IMR-90 (cell line): ENCODE results near the gene SIN3B. TPM values are rescaled to one million over a fixed set of nuclear protein-coding genes. Genes with fewer than 3 reads are reported as not detected.

Experiments
- ATAC-seq: fragments of 200-7000 bp; cut with Tn5 transposase; 2 replicates; pipeline ENCODE4 v1.9.1; 2020; ENCODE audit warnings: low read depth, mild to moderate bottlenecking, moderate library complexity
- BruUV-seq: library from RNA; stranded (reverse); fragments of 400-500 nt; replicated peaks from 2 replicates; lab custom pipeline; 2021; lab: Mats Ljungman, UMichigan
- CTCF ChIA-PET: fragments of 300-600 bp; formaldehyde crosslinking; extraction: SDS; loops from one replicate; lab custom pipeline; 2021; ENCODE audit warnings: antibody characterized with exemption; lab: Yijun Ruan, JAX
- POLR2A ChIA-PET: fragments of 300-600 bp; sonication (Branson Sonifier 250); formaldehyde crosslinking; loops from one replicate; lab custom pipeline; 2022; ENCODE audit warnings: antibody characterized with exemption; ENCODE audit not compliant: unreplicated experiment; lab: Charles Lee
- DNase-seq: peaks from one replicate; pipeline ENCODE4 v3.0.0; 2013
- H2AFZ ChIP-seq: replicated peaks from 2 replicates; pipeline ENCODE3; 2013; ENCODE audit warnings: low read length, mild to moderate bottlenecking; ENCODE audit not compliant: poor library complexity
- H2AK5ac ChIP-seq: 2 replicates; pipeline ENCODE4 v1.6.1; 2013; ENCODE audit warnings: low read depth, low read length, inconsistent platforms
- H2AK9ac ChIP-seq: replicated peaks from 2 replicates; pipeline ENCODE3; 2013; ENCODE audit warnings: mild to moderate bottlenecking, low read depth, low read length, moderate library complexity; ENCODE audit not compliant: poor library complexity
- H2BK120ac ChIP-seq: 2 replicates; pipeline ENCODE4 v1.6.1; 2013; ENCODE audit warnings: low read depth, low read length, inconsistent platforms
- H2BK15ac ChIP-seq: 3 replicates; pipeline ENCODE4 v1.6.1; 2013; ENCODE audit warnings: low read depth, low read length, inconsistent platforms
- H2BK20ac ChIP-seq: 2 replicates; pipeline ENCODE4 v1.6.1; 2013; ENCODE audit warnings: low read depth, mild to moderate bottlenecking, inconsistent platforms, low read length, moderate library complexity
- H2BK5ac ChIP-seq: 2 replicates; pipeline ENCODE4 v1.6.1; 2013; ENCODE audit warnings: mild to moderate bottlenecking, low read depth, low read length, inconsistent platforms; ENCODE audit not compliant: poor library complexity, severe bottlenecking
- H3K14ac ChIP-seq: replicated peaks from 2 replicates; pipeline ENCODE4 v1.6.1; 2013; ENCODE audit warnings: low read depth, low read length, inconsistent platforms
- H3K18ac ChIP-seq: 2 replicates; pipeline ENCODE4 v1.6.1; 2013; ENCODE audit warnings: low read depth, low read length, control low read depth
- H3K23ac ChIP-seq: 2 replicates; pipeline ENCODE4 v1.6.1; 2013; ENCODE audit warnings: low read depth, low read length, inconsistent platforms
- H3K27ac ChIP-seq: 2 replicates; pipeline ENCODE4 v1.5.1; 2013; ENCODE audit warnings: mild to moderate bottlenecking, control low read depth, low read length; ENCODE audit not compliant: insufficient read depth
- H3K27me3 ChIP-seq: 2 replicates; pipeline ENCODE4 v1.6.1; 2013; ENCODE audit warnings: low read length; ENCODE audit not compliant: control insufficient read depth, insufficient read depth
- H3K36me3 ChIP-seq: 2 replicates; pipeline ENCODE4 v1.6.1; 2013; ENCODE audit warnings: low read length, mixed read lengths; ENCODE audit not compliant: control insufficient read depth, insufficient read depth
- H3K4ac ChIP-seq: 2 replicates; pipeline ENCODE4 v1.6.1; 2013; ENCODE audit warnings: low read depth, low read length, inconsistent platforms
- H3K4me1 ChIP-seq: 2 replicates; pipeline ENCODE4 v1.6.1; 2013; ENCODE audit warnings: low read length, mixed read lengths; ENCODE audit not compliant: control insufficient read depth, insufficient read depth
- H3K4me2 ChIP-seq: 2 replicates; pipeline ENCODE4 v1.6.1; 2013; ENCODE audit warnings: low read depth, mild to moderate bottlenecking, control low read depth, low read length, moderate library complexity
- H3K4me3 ChIP-seq: 2 replicates; pipeline ENCODE4 v1.5.1; 2013; ENCODE audit warnings: low read depth, mild to moderate bottlenecking, control low read depth, low read length, moderate library complexity; ENCODE audit not compliant: insufficient read depth
- H3K56ac ChIP-seq: 2 replicates; pipeline ENCODE4 v1.6.1; 2013; ENCODE audit warnings: low read length, inconsistent platforms; ENCODE audit not compliant: insufficient read depth; ENCODE audit errors: extremely low read depth
- H3K79me1 ChIP-seq, 2 experiments: 2 replicates each; pipeline ENCODE4 v1.6.1; 2013; ENCODE audit warnings: low read length in 2 of 2, inconsistent platforms in 1 of 2, low read depth in 1 of 2
- H3K9ac ChIP-seq: 2 replicates; pipeline ENCODE4 v1.6.1; 2013; ENCODE audit warnings: low read depth, low read length, control low read depth
- H3K9me1 ChIP-seq: 2 replicates; pipeline ENCODE4 v1.6.1; 2013; ENCODE audit warnings: low read length, inconsistent platforms; ENCODE audit not compliant: insufficient read depth
- H3K9me3 ChIP-seq: 2 replicates; pipeline ENCODE4 v1.6.1; 2013; ENCODE audit warnings: low read length; ENCODE audit not compliant: control insufficient read depth, insufficient read depth
- H4K20me1 ChIP-seq: 2 replicates; pipeline ENCODE4 v1.6.1; 2013; ENCODE audit warnings: low read length, inconsistent platforms; ENCODE audit not compliant: insufficient read depth
- H4K5ac ChIP-seq: 2 replicates; pipeline ENCODE4 v1.6.1; 2013; ENCODE audit warnings: mild to moderate bottlenecking, low read depth, low read length, control low read depth
- H4K8ac ChIP-seq, 2 experiments: 2 replicates each; pipeline ENCODE4 v1.6.1; 2013; ENCODE audit warnings: low read depth in 2 of 2, low read length in 2 of 2, control low read depth in 1 of 2, inconsistent platforms in 1 of 2
- H4K91ac ChIP-seq: 2 replicates; pipeline ENCODE4 v1.6.1; 2013; ENCODE audit warnings: low read depth, low read length, inconsistent platforms; ENCODE audit not compliant: insufficient read depth
- CEBPB ChIP-seq: IDR thresholded peaks from 2 replicates; pipeline ENCODE4 v1.6.1; 2012; ENCODE audit warnings: low read depth, low read length, improper control_type of control experiment
- CHD1 ChIP-seq: IDR thresholded peaks from 2 replicates; pipeline ENCODE4 v1.6.1; 2012; ENCODE audit warnings: low read depth, low read length, improper control_type of control experiment
- FOS ChIP-seq: fragments of 150-350 bp; IDR thresholded peaks from 2 replicates; pipeline ENCODE4 v1.6.1; 2016; ENCODE audit warnings: low read depth, low read length
- RCOR1 ChIP-seq: IDR thresholded peaks from 2 replicates; pipeline ENCODE4 v1.6.1; 2012; ENCODE audit warnings: mild to moderate bottlenecking, low read length, improper control_type of control experiment; ENCODE audit not compliant: insufficient replicate concordance
- WGBS, 2 experiments: methylation state at CpG; one replicate each; pipeline versions ENCODE4 v1.1.5 to v1.1.7; 2013; ENCODE audit warnings: missing lambda C conversion rate in 2 of 2; ENCODE audit not compliant: insufficient read length in 1 of 2; ENCODE audit errors: extremely low coverage in 2 of 2; 5-methylcytosine and 5-hydroxymethylcytosine counted together
- dilution Hi-C: fragments of 300-500 bp; cut with HindIII; formaldehyde crosslinking; loops from one replicate; pipeline ENCODE4 v1.14.3; 2018; ENCODE audit warnings: low sequenced_read_pairs; ENCODE audit not compliant: unreplicated experiment
- in situ Hi-C: fragments of 300-500 bp; cut with MboI; formaldehyde crosslinking; loops from 3 replicates; pipeline ENCODE4 v1.14.3; 2019; ENCODE audit warnings: low sequenced_read_pairs, inconsistent platforms, mixed read lengths
- intact Hi-C: fragments of 100-400 bp; cut with micrococcal nuclease; formaldehyde crosslinking; loops from 2 replicates; pipeline ENCODE4 v1.10.0; 2022
- polyA plus RNA-seq, 3 experiments: library from polyadenylated mRNA; depleted of rRNA; stranded (reverse); fragments of >200 nt; gene quantifications; 2 replicates each; pipeline ENCODE4 v1.2.3, GENCODE V29; 2012; ENCODE audit warnings: low replicate concordance in 1 of 3
- total RNA-seq: library from RNA; depleted of rRNA; stranded (reverse); fragments of >200 nt; gene quantifications from 2 replicates; pipeline ENCODE4 v1.2.3, GENCODE V29; 2012
- TF ChIP-seq, protein P1 (sequence below): conservative IDR thresholded peaks from 2 replicates; pipeline ENCODE4 v1.5.1; 2012; ENCODE audit warnings: mild to moderate bottlenecking, low read depth, low read length, improper control_type of control experiment
- TF ChIP-seq, protein P2 (sequence below): fragments of 150-350 bp; IDR thresholded peaks from 2 replicates; pipeline ENCODE4 v1.6.1; 2016; ENCODE audit warnings: low read depth, mild to moderate bottlenecking, low read length, moderate library complexity, borderline replicate concordance

The SIN3B gene
- total and polyA plus RNA-seq, 2 of the 4 experiments (the other 2 are of a cell fraction): 7.9 to 40.0 TPM

DNA sequence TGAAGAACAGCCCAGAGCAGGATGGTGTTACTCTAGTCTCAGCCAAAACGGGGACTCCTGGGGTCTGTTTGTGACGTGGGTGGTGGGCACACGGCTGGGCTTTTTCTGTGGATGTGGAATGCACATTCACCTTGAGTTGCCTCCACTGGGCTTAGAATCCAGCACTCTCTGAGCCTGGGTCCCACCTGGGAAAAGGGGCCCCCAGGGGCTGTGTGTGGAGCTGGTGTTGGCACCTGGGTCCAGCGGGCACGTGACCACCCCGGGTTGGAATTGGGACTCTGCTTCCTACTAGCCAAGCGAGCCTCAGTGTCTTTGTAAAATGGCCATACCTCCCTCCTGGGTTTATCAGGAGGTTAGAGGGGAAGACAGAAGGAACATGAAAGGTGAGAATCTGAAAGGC is 30.4 kb downstream of the SIN3B start:
- in situ Hi-C loops: no loop called here
- H4K20me1 ChIP-seq: no peaks in the 10 kb centered on the region
- POLR2A ChIA-PET: no interaction called here

More for the DNA sequence above, 30.4 kb downstream of the SIN3B start:
- CTCF ChIA-PET: no interaction called here
- dilution Hi-C loops: no loop called here
- Histone ChIP-seq H3K36me3 (peaks cover 46% of the 10 kb centered on the region), H3K4ac (no peak overlapping the region), H3K4me1 (peaks cover 2% of the 10 kb centered on the region; the same call in 1 of the 2 replicates), H3K79me1 (peaks cover 8 to 23% of the 10 kb centered on the region in 2 experiments), H3K9ac (no peak overlapping the region), H3K4me2 (no peak overlapping the region), H2AK9ac (no peak overlapping the region), H2BK15ac (no peak overlapping the region), H3K18ac (no peak overlapping the region), H2BK20ac (no peak overlapping the region), H3K14ac (no peak overlapping the region), H2BK5ac (no peak overlapping the region), H3K27ac (no peak overlapping the region), H3K9me3 (no peaks in the 10 kb centered on the region), H3K9me1 (peaks cover 3% of the 10 kb centered on the region; the same call in 1 of the 2 replicates), H4K8ac (no peak overlapping the region), H4K91ac (no peak overlapping the region), H3K23ac (no peak overlapping the region), H2AK5ac (no peak overlapping the region), H4K5ac (no peak overlapping the region), H3K4me3 (no peak overlapping the region), H2BK120ac (no peak overlapping the region), H3K27me3 (no peaks in the 10 kb centered on the region), H2AFZ (no peak overlapping the region), H3K56ac (no peak overlapping the region)
- WGBS, 2 experiments: 97% methylated on average over 5 of the region's 7 CpGs; no CpG with 5 or more reads in 1 of the 2 experiments
- TF ChIP-seq RCOR1: no peak
- TF ChIP-seq CHD1: no peak
- TF ChIP-seq CEBPB: no peak
- TF ChIP-seq, protein P1, sequence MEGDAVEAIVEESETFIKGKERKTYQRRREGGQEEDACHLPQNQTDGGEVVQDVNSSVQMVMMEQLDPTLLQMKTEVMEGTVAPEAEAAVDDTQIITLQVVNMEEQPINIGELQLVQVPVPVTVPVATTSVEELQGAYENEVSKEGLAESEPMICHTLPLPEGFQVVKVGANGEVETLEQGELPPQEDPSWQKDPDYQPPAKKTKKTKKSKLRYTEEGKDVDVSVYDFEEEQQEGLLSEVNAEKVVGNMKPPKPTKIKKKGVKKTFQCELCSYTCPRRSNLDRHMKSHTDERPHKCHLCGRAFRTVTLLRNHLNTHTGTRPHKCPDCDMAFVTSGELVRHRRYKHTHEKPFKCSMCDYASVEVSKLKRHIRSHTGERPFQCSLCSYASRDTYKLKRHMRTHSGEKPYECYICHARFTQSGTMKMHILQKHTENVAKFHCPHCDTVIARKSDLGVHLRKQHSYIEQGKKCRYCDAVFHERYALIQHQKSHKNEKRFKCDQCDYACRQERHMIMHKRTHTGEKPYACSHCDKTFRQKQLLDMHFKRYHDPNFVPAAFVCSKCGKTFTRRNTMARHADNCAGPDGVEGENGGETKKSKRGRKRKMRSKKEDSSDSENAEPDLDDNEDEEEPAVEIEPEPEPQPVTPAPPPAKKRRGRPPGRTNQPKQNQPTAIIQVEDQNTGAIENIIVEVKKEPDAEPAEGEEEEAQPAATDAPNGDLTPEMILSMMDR: no peak
- no peak for TF ChIP-seq FOS
- TF ChIP-seq, protein P2, sequence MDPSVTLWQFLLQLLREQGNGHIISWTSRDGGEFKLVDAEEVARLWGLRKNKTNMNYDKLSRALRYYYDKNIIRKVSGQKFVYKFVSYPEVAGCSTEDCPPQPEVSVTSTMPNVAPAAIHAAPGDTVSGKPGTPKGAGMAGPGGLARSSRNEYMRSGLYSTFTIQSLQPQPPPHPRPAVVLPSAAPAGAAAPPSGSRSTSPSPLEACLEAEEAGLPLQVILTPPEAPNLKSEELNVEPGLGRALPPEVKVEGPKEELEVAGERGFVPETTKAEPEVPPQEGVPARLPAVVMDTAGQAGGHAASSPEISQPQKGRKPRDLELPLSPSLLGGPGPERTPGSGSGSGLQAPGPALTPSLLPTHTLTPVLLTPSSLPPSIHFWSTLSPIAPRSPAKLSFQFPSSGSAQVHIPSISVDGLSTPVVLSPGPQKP: no peak
- DNase-seq (no peak), ATAC-seq (no peak)
- intact Hi-C loops: no loop called here
- no TSS peak for BruUV-seq
